Measurements from ENCODE around the gene RYR2. TPM values are rescaled to one million over a fixed set of nuclear protein-coding genes. Genes with fewer than 3 reads are reported as not detected.
A peak's percentile ranks its signal among the peaks of the same experiment; 100 is the strongest.

The RYR2 gene
- total and polyA plus RNA-seq, 9 of the 15 experiments (the other 6 are each of a cell fraction or from before 2014, with no cell fraction given) = 0.03 to 0.42 (median 0.14) TPM

DNA sequence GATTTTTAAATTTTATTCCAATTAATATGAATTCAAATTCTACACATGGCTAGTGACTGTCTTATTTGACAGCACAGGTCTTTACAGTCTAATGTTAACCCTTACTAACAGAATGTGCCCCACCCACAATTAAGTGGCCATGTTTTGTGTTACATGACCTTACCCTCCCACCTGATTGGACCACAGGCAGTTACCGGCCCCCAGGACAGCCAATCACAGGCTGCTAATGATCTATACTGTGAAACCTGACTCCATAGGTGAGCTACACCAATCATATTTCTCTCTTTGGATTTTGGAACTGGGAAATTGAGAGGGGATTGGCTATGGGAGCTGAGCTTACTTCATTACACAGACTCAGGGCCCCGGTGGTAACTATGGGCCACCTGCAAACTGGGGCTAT lies 821.2 kb downstream of the RYR2 start (continued):
- no peak for TF ChIP-seq ZNF589 (CRISPR knock-in tag; IDR thresholded peaks at IDR 0.05; ENCODE audit: low read depth)
- no peak for TF ChIP-seq NCOA1 (IDR thresholded peaks at IDR 0.05; ENCODE audit: low read depth)
- TF ChIP-seq RUNX1 (IDR thresholded peaks at IDR 0.05; ENCODE audit: low read depth) = no peak

DNA sequence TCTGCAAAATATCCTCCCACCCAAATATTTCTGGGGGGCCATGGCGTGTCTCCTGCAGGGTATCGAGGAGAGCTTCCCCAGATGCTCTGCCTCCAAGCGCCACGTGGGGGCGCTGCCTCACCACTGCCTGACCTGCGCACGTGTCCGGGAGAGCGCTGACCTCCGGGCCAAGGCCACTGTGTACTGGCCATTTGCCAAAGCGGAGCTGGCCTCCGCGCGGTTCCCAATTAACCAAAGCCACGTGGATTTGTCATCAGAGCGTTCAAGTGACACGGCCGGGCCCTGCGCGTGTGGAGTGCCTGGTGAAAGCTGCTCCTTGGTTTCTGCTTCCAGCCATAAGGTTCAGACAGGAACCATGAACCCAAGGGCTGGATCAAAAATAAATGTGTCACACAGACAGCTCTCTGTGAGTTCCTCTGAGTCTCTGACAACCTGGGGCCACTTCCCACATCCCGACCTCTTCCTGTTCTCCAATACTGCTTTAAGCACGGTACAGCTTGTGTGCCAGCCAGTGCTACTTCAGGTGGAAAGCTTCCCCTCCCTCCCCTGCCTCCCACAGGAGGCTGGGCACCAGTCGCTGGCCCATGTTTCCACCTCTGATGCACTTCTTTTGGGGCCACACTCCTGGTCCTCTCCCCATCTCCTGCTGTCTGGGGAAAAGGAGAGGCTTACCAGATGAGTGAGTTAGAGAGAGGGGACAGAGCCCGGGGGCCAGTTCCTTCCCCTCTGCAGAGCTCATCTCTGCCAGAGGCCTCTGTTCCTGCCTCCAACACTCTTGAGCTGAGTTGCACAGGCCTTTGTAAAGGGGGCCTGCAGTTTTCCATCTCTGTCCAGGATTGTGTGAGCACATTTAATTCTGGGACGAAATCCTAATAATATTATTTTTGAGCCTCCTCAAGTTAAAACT lies 822.6 kb downstream of the RYR2 start:
- BruUV-seq (replicated peaks) = no TSS peak
- peak overlapping the region; percentile 44; the same call in 1 of the 2 replicates for H2AFZ ChIP-seq (ENCODE audit: low read depth, low read length)
- H3K9me3 ChIP-seq (replicated peaks; ENCODE audit: control insufficient read depth, insufficient read depth, low read depth, low read length) = no peaks in the 10 kb centered on the region; the same call in 1 of the 2 replicates
- H3K36me3 ChIP-seq (ENCODE audit: control insufficient read depth, insufficient read depth, low read length) = no peaks in the 10 kb centered on the region
- H3K9me1 ChIP-seq (ENCODE audit: control insufficient read depth, insufficient read depth, low read length) = no peaks in the 10 kb centered on the region
- in situ Hi-C loops (cut with MboI) = no loop called here
- ATAC-seq (peak; percentile 89), DNase-seq (ENCODE audit: extremely low read depth in 1 of 4, low spot score in 3 of 4) (peak; percentile 45 to 66 (median 61)), FAIRE-seq (no peak)
- intact Hi-C loops (cut with micrococcal nuclease) = loop anchor here (2.0 kb wide), 1 partner anchor 74 kb away; no protein-coding TSS in a partner anchor
- no peaks in the 10 kb centered on the region for H3K79me2 ChIP-seq (ENCODE audit: control insufficient read depth, insufficient read depth, low read length)
- H3K4me3 ChIP-seq = no peak overlapping the region
- H3K9ac ChIP-seq (ENCODE audit: insufficient read depth in 1 of 2, low read depth in 2 of 2, low read length in 2 of 2) = no peak overlapping the region
- ChIA-PET CTCF (ENCODE audit: low intra/inter-chr PET ratio) (no interaction called here), POLR2A (interaction anchor here (0.6 to 0.7 kb wide), 2 partner anchors 1287 to 1922 kb away, joined by 3 read pairs; no protein-coding TSS in a partner anchor)
- no peak overlapping the region for H3K4me2 ChIP-seq (ENCODE audit: insufficient read depth, low read length)
- WGBS (ENCODE audit: insufficient coverage, low coverage, missing lambda C conversion rate) = 8% methylated on average over 25 of the region's 25 CpGs
- H3K27ac ChIP-seq (ENCODE audit: extremely low read depth, low read depth, low read length) = no peak overlapping the region
- no peaks in the 10 kb centered on the region for H3K27me3 ChIP-seq (ENCODE audit: control insufficient read depth in 2 of 2, insufficient read depth in 2 of 2, low read length in 2 of 2)
- H3K4me1 ChIP-seq (replicated peaks in 1 of 2; ENCODE audit: control insufficient read depth in 2 of 2, insufficient read depth in 2 of 2, low read length in 2 of 2) = peaks cover 0 to 3% of the 10 kb centered on the region in 2 experiments; a peak in 1 of 5 replicates
- H4K20me1 ChIP-seq (replicated peaks; ENCODE audit: control insufficient read depth, insufficient read depth, low read length) = no peaks in the 10 kb centered on the region
- TF ChIP-seq NFYB (IDR thresholded peaks at IDR 0.05; ENCODE audit: extremely low read depth, insufficient read length) = no peak
- TF ChIP-seq, protein P1, sequence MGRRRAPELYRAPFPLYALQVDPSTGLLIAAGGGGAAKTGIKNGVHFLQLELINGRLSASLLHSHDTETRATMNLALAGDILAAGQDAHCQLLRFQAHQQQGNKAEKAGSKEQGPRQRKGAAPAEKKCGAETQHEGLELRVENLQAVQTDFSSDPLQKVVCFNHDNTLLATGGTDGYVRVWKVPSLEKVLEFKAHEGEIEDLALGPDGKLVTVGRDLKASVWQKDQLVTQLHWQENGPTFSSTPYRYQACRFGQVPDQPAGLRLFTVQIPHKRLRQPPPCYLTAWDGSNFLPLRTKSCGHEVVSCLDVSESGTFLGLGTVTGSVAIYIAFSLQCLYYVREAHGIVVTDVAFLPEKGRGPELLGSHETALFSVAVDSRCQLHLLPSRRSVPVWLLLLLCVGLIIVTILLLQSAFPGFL (CRISPR knock-in tag; IDR thresholded peaks at IDR 0.05) = no peak
- no peak for TF ChIP-seq NCOA1 (IDR thresholded peaks at IDR 0.05; ENCODE audit: low read depth)
- no peak for TF ChIP-seq ZKSCAN3 (CRISPR knock-in tag; IDR thresholded peaks at IDR 0.05)
- no peak for TF ChIP-seq ZNF780A (CRISPR knock-in tag; IDR thresholded peaks at IDR 0.05)
- TF ChIP-seq, protein P2, sequence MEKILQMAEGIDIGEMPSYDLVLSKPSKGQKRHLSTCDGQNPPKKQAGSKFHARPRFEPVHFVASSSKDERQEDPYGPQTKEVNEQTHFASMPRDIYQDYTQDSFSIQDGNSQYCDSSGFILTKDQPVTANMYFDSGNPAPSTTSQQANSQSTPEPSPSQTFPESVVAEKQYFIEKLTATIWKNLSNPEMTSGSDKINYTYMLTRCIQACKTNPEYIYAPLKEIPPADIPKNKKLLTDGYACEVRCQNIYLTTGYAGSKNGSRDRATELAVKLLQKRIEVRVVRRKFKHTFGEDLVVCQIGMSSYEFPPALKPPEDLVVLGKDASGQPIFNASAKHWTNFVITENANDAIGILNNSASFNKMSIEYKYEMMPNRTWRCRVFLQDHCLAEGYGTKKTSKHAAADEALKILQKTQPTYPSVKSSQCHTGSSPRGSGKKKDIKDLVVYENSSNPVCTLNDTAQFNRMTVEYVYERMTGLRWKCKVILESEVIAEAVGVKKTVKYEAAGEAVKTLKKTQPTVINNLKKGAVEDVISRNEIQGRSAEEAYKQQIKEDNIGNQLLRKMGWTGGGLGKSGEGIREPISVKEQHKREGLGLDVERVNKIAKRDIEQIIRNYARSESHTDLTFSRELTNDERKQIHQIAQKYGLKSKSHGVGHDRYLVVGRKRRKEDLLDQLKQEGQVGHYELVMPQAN (IDR thresholded peaks at IDR 0.05; ENCODE audit: borderline replicate concordance) = no peak
- TF ChIP-seq RBM15 (IDR thresholded peaks at IDR 0.05; ENCODE audit: insufficient read depth, low read length) = no peak
